Measurements from ENCODE around the gene KLHL25. TPM values are rescaled to one million over a fixed set of nuclear protein-coding genes. Genes with fewer than 3 reads are reported as not detected.

The KLHL25 gene
- total and polyA plus RNA-seq, 4 donors: 2.3 to 34.2 (median 11.4) TPM

- Histone ChIP-seq H3K9me3 (ENCODE audit: control insufficient read depth in 4 of 4, low read length in 3 of 4) (no peaks in the 10 kb centered on the region), H3K27me3 (ENCODE audit: control insufficient read depth in 4 of 4, insufficient read depth in 4 of 4, low read length in 3 of 4) (no peaks in the 10 kb centered on the region), H3K9ac (ENCODE audit: low read depth in 1 of 2, low read length in 2 of 2) (no peak overlapping the region), H3K4me1 (ENCODE audit: control insufficient read depth in 4 of 4, insufficient read depth in 4 of 4, low read length in 3 of 4) (no peaks in the 10 kb centered on the region), H3K36me3 (ENCODE audit: control insufficient read depth in 4 of 4, insufficient read depth in 3 of 4, low read depth in 1 of 4, low read length in 3 of 4) (no peaks in the 10 kb centered on the region), H3K4me3 (ENCODE audit: low read depth in 1 of 3, low read length in 3 of 3) (no peak overlapping the region), H3K27ac (ENCODE audit: low read depth in 1 of 2, low read length in 2 of 2) (no peak overlapping the region)
- 89% methylated on average over 6 of the region's 6 CpGs for WGBS
- no peak for DNase-seq (ENCODE audit: low spot score)
- no peak for TF ChIP-seq RXRA (IDR thresholded peaks at IDR 0.05)
- TF ChIP-seq, protein P1, sequence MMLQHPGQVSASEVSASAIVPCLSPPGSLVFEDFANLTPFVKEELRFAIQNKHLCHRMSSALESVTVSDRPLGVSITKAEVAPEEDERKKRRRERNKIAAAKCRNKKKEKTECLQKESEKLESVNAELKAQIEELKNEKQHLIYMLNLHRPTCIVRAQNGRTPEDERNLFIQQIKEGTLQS (IDR thresholded peaks at IDR 0.05): no peak
- no peak for TF ChIP-seq HNF4A (conservative IDR thresholded peaks at IDR 0.05)
- TF ChIP-seq YY1 (IDR thresholded peaks at IDR 0.05): no peak
Observed at GRCh38 chr15:85821545-85821944, 26.8 kb upstream of the KLHL25 start.

GRCh38 chr15:85819938-85820337, 25.2 kb upstream of the KLHL25 start:
- DNase-seq (ENCODE audit: low spot score): no peak
- WGBS: 93% methylated on average over 5 of the region's 5 CpGs
- Histone ChIP-seq H3K4me1 (ENCODE audit: control insufficient read depth in 4 of 4, insufficient read depth in 4 of 4, low read length in 3 of 4) (no peaks in the 10 kb centered on the region), H3K9ac (ENCODE audit: low read depth in 1 of 2, low read length in 2 of 2) (no peak overlapping the region), H3K27me3 (ENCODE audit: control insufficient read depth in 4 of 4, insufficient read depth in 4 of 4, low read length in 3 of 4) (no peaks in the 10 kb centered on the region), H3K27ac (ENCODE audit: low read depth in 1 of 2, low read length in 2 of 2) (no peak overlapping the region), H3K4me3 (ENCODE audit: low read depth in 1 of 3, low read length in 3 of 3) (no peak overlapping the region), H3K9me3 (ENCODE audit: control insufficient read depth in 4 of 4, low read length in 3 of 4) (no peaks in the 10 kb centered on the region), H3K36me3 (ENCODE audit: control insufficient read depth in 4 of 4, insufficient read depth in 3 of 4, low read depth in 1 of 4, low read length in 3 of 4) (no peaks in the 10 kb centered on the region)
- TF ChIP-seq EGR1 (IDR thresholded peaks at IDR 0.05; ENCODE audit: low read depth in 2 of 2): no peak
- TF ChIP-seq TAF1 (conservative IDR thresholded peaks at IDR 0.05): no peak
- TF ChIP-seq JUND (IDR thresholded peaks at IDR 0.05): no peak
- TF ChIP-seq HNF4G (IDR thresholded peaks at IDR 0.05): no peak
- no peak for TF ChIP-seq RAD21 (IDR thresholded peaks at IDR 0.05)
- TF ChIP-seq, protein P2, sequence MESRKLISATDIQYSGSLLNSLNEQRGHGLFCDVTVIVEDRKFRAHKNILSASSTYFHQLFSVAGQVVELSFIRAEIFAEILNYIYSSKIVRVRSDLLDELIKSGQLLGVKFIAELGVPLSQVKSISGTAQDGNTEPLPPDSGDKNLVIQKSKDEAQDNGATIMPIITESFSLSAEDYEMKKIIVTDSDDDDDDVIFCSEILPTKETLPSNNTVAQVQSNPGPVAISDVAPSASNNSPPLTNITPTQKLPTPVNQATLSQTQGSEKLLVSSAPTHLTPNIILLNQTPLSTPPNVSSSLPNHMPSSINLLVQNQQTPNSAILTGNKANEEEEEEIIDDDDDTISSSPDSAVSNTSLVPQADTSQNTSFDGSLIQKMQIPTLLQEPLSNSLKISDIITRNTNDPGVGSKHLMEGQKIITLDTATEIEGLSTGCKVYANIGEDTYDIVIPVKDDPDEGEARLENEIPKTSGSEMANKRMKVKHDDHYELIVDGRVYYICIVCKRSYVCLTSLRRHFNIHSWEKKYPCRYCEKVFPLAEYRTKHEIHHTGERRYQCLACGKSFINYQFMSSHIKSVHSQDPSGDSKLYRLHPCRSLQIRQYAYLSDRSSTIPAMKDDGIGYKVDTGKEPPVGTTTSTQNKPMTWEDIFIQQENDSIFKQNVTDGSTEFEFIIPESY (IDR thresholded peaks at IDR 0.05): no peak
- TF ChIP-seq FOXA2 (IDR thresholded peaks at IDR 0.05): no peak
- TF ChIP-seq, protein P1 (IDR thresholded peaks at IDR 0.05): no peak

DNA sequence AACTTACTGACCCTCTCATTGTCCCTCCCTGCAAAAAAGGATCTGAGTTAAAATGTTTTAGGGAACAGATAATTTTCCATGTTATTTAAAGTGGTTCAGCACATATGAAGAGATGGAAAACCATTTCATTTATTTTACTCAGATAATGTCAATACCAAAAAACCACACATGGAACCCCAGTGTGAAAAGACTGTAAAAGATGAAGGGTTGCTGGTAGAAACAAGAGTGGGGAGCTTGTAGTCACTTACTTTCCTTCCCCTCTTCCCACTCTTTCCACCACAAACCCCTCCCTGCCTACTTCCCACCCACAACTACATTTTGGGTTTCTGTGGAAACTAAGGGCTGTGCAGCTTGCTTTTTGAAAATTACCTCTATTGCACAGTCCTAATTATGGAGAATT, 18.5 kb upstream of the KLHL25 start:
- no peaks in the 10 kb centered on the region for H3K27me3 ChIP-seq (ENCODE audit: control insufficient read depth in 4 of 4, insufficient read depth in 4 of 4, low read length in 3 of 4)
- TF ChIP-seq YY1 (IDR thresholded peaks at IDR 0.05): no peak
- TF ChIP-seq CTCF (IDR thresholded peaks at IDR 0.05; ENCODE audit: low read depth, low read length, missing input control): no peak
- TF ChIP-seq GABPA (IDR thresholded peaks at IDR 0.05 in 1 of 2, conservative IDR thresholded peaks at IDR 0.05 in 1 of 2): no peak
- TF ChIP-seq MAX (IDR thresholded peaks at IDR 0.05): no peak
- TF ChIP-seq RAD21 (IDR thresholded peaks at IDR 0.05): no peak
- no peak for TF ChIP-seq TAF1 (conservative IDR thresholded peaks at IDR 0.05)
- TF ChIP-seq FOXA2 (IDR thresholded peaks at IDR 0.05): no peak
- TF ChIP-seq JUND (IDR thresholded peaks at IDR 0.05): no peak
- no peak for TF ChIP-seq FOXA1 (IDR thresholded peaks at IDR 0.05)
- H3K9ac ChIP-seq (ENCODE audit: low read depth in 1 of 2, low read length in 2 of 2): no peak overlapping the region
- H3K27ac ChIP-seq (ENCODE audit: low read depth in 1 of 2, low read length in 2 of 2): no peak overlapping the region
- no peak for DNase-seq (ENCODE audit: low spot score)
- no peaks in the 10 kb centered on the region for H3K4me1 ChIP-seq (ENCODE audit: control insufficient read depth in 4 of 4, insufficient read depth in 4 of 4, low read length in 3 of 4)
- no peaks in the 10 kb centered on the region for H3K36me3 ChIP-seq (ENCODE audit: control insufficient read depth in 4 of 4, insufficient read depth in 3 of 4, low read depth in 1 of 4, low read length in 3 of 4)
- H3K4me3 ChIP-seq (ENCODE audit: low read depth in 1 of 3, low read length in 3 of 3): no peak overlapping the region
- H3K9me3 ChIP-seq (ENCODE audit: control insufficient read depth in 4 of 4, low read length in 3 of 4): no peaks in the 10 kb centered on the region
